Stimulated activated CD4-positive, alpha-beta T cell treated with anti-CD3 and anti-CD28 coated beads, Interleukin-12 subunit alpha, Interleukin-12 subunit beta, amount 100 ng/mL, for 24 hours (primary cell): ENCODE data around the gene MRTFB.

Experiments
- DNase-seq, 2 experiments: peaks; one replicate each; pipeline ENCODE4 v3.0.0-alpha.2; 2020; ENCODE audit warnings: low read depth in 2 of 2

Gene MRTFB

GRCh38 chr16:14062261-14062660, 8.9 kb upstream of the MRTFB start:
- no peak for DNase-seq

GRCh38 chr16:14063618-14064581, 7.2 kb upstream of the MRTFB start:
- DNase-seq = no peak

GRCh38 chr16:14069818-14070217, 1.3 kb upstream of the MRTFB start:
- DNase-seq = no peak

GRCh38 chr16:14070555-14070876, 603 bp upstream of the MRTFB start:
- no peak for DNase-seq

- DNase-seq = no peak
Observed at GRCh38 chr16:14071576-14072271, 605 bp downstream of the MRTFB start.

GRCh38 chr16:14072360-14072759, 1.2 kb downstream of the MRTFB start:
- DNase-seq = no peak

GRCh38 chr16:14074544-14074943, 3.4 kb downstream of the MRTFB start:
- no peak for DNase-seq

GRCh38 chr16:14077918-14078317, 6.8 kb downstream of the MRTFB start:
- no peak for DNase-seq

- DNase-seq = no peak
Observed at GRCh38 chr16:14086477-14086876, 15.4 kb downstream of the MRTFB start.

- no peak for DNase-seq
Observed at GRCh38 chr16:14087181-14087580, 16.1 kb downstream of the MRTFB start.

- DNase-seq = no peak
Observed at GRCh38 chr16:14087590-14088154, 16.6 kb downstream of the MRTFB start.

- DNase-seq = no peak
Observed at GRCh38 chr16:14088155-14088753, 17.1 kb downstream of the MRTFB start.

GRCh38 chr16:14089283-14089823, 18.2 kb downstream of the MRTFB start:
- DNase-seq = no peak

- no peak for DNase-seq
Observed at GRCh38 chr16:14092561-14092960, 21.4 kb downstream of the MRTFB start.

GRCh38 chr16:14095883-14096551, 24.9 kb downstream of the MRTFB start:
- no peak for DNase-seq

GRCh38 chr16:14097182-14097959, 26.3 kb downstream of the MRTFB start:
- DNase-seq = no peak

- no peak for DNase-seq
Observed at GRCh38 chr16:14098081-14098480, 27.0 kb downstream of the MRTFB start.

GRCh38 chr16:14100825-14101224, 29.7 kb downstream of the MRTFB start:
- no peak for DNase-seq

- DNase-seq = no peak
Observed at GRCh38 chr16:14101415-14101814, 30.3 kb downstream of the MRTFB start.

GRCh38 chr16:14102925-14103720, 32.0 kb downstream of the MRTFB start:
- DNase-seq = no peak
